GM12878 (cell line): Measurements from ENCODE around the gene EFNA4. TPM values are rescaled to one million over a fixed set of nuclear protein-coding genes. Genes with fewer than 3 reads are reported as not detected.

Experiments used
- ATAC-seq: fragments of 200-7000 bp; cut with Tn5 transposase; 3 replicates; pipeline ENCODE4 v1.9.1; 2020; ENCODE audit warnings: mild to moderate bottlenecking, moderate library complexity
- BruUV-seq: library from RNA; stranded (reverse); fragments of 400-500 nt; replicated peaks from 2 replicates; lab custom pipeline; 2021; lab: Mats Ljungman, UMichigan
- CTCF ChIA-PET: fragments of 300-600 bp; sonication (Branson Sonifier 250); formaldehyde crosslinking; extraction: SDS; loops from one replicate; lab custom pipeline; 2021; ENCODE audit warnings: inconsistent platforms; lab: Yijun Ruan, JAX
- POLR2A ChIA-PET: fragments of 350-600 bp; formaldehyde crosslinking; extraction: SDS; loops from one replicate; lab custom pipeline; 2021; ENCODE audit warnings: inconsistent platforms; lab: Charles Lee
- RAD21 ChIA-PET: fragments of 300-600 bp; sonication (Branson Sonifier 250); formaldehyde crosslinking; loops from one replicate; lab custom pipeline; 2023; ENCODE audit warnings: antibody characterized with exemption; ENCODE audit not compliant: unreplicated experiment; lab: Charles Lee
- SMC1A ChIA-PET: fragments of 300-600 bp; sonication (Branson Sonifier 250); formaldehyde crosslinking; loops from one replicate; lab custom pipeline; 2023; ENCODE audit not compliant: unreplicated experiment, uncharacterized antibody; lab: Charles Lee
- DNase-seq: peaks from one replicate; pipeline ENCODE4 v3.0.0-alpha.2; 2011; ENCODE audit warnings: low read depth, low spot score
- FAIRE-seq: peaks from 3 replicates; lab custom pipeline; 2011; peaks lifted over from hg19 to GRCh38; lab: Jason Lieb, UNC
- H2AFZ ChIP-seq: 2 replicates; pipeline ENCODE4 v1.6.0; 2011; ENCODE audit warnings: low read depth, low read length, control low read depth; ENCODE audit not compliant: control insufficient read depth
- H3K27ac ChIP-seq: 2 replicates; pipeline ENCODE4 v1.5.1; 2011; ENCODE audit warnings: control low read depth; ENCODE audit not compliant: control insufficient read depth, insufficient read depth
- H3K27me3 ChIP-seq, 2 experiments: replicated peaks in 1 of 2; 2 replicates each; pipeline versions ENCODE4 v1.6.0 to v1.6.1; 2011; ENCODE audit warnings: low read length in 1 of 2; ENCODE audit not compliant: control insufficient read depth in 2 of 2, insufficient read depth in 2 of 2
- H3K36me3 ChIP-seq, 2 experiments: 2 replicates each; pipeline ENCODE4 v1.5.1; 2011; ENCODE audit warnings: low read length in 1 of 2; ENCODE audit not compliant: control insufficient read depth in 2 of 2, insufficient read depth in 2 of 2
- H3K4me1 ChIP-seq: 2 replicates; pipeline ENCODE4 v1.6.1; 2011; ENCODE audit warnings: mild to moderate bottlenecking, low read length, moderate library complexity, mixed read lengths; ENCODE audit not compliant: control insufficient read depth, insufficient read depth
- H3K4me2 ChIP-seq: 2 replicates; pipeline ENCODE4 v1.6.0; 2011; ENCODE audit warnings: control low read depth; ENCODE audit not compliant: control insufficient read depth, insufficient read depth
- H3K4me3 ChIP-seq: fragments of 200-600 bp; sonication (generic); 2 replicates; pipeline ENCODE4 v1.5.1; 2016
- H3K79me2 ChIP-seq: 2 replicates; pipeline ENCODE4 v1.6.0; 2011; ENCODE audit warnings: low read length; ENCODE audit not compliant: control insufficient read depth, insufficient read depth
- H3K9ac ChIP-seq: 2 replicates; pipeline ENCODE4 v1.8.0; 2011; ENCODE audit warnings: low read length, control low read depth, mixed read lengths; ENCODE audit not compliant: control insufficient read depth, insufficient read depth
- H3K9me3 ChIP-seq: replicated peaks from 3 replicates; pipeline ENCODE4 v1.5.1; 2011; ENCODE audit warnings: mild to moderate bottlenecking, low read length; ENCODE audit not compliant: control insufficient read depth, insufficient read depth
- H4K20me1 ChIP-seq: 2 replicates; pipeline ENCODE4 v1.6.0; 2011; ENCODE audit not compliant: control insufficient read depth, insufficient read depth
- ASH2L ChIP-seq: fragments of 300-600, 200-600 bp; sonication (generic); IDR thresholded peaks from 2 replicates; pipeline ENCODE4 v1.6.1; 2017; ENCODE audit warnings: low read depth, mild to moderate bottlenecking, borderline replicate concordance
- BHLHE40 ChIP-seq, 2 experiments: fragments of 450-650 bp in 1 of 2; IDR thresholded peaks; 2 replicates each; pipeline ENCODE4 v1.6.1; 2011 to 2017; ENCODE audit warnings: low read depth in 2 of 2, borderline replicate concordance in 1 of 2, improper control_type of control experiment in 1 of 2, low read length in 1 of 2, mild to moderate bottlenecking in 1 of 2
- EGR1 ChIP-seq, 2 experiments: IDR thresholded peaks; 1 replicate in 1 of 2; 2 replicates in 1 of 2; pipeline ENCODE4 v1.6.1; 2011 to 2012; ENCODE audit warnings: low read depth in 2 of 2, low read length in 2 of 2, borderline replicate concordance in 1 of 2, mild to moderate bottlenecking in 1 of 2, moderate library complexity in 1 of 2
- FOXK2 ChIP-seq: fragments of 450-650 bp; IDR thresholded peaks from 2 replicates; pipeline ENCODE4 v1.6.1; 2017; ENCODE audit warnings: mild to moderate bottlenecking, moderate library complexity
- HDGF ChIP-seq: fragments of 450-650 bp; IDR thresholded peaks from 2 replicates; pipeline ENCODE4 v1.6.1; 2016; ENCODE audit warnings: antibody characterized with exemption
- LARP7 ChIP-seq: fragments of 450-650 bp; IDR thresholded peaks from 2 replicates; pipeline ENCODE4 v1.6.1; 2017; ENCODE audit warnings: mild to moderate bottlenecking
- MTA2 ChIP-seq: fragments of 450-650 bp; IDR thresholded peaks from 2 replicates; pipeline ENCODE4 v1.6.1; 2016; ENCODE audit warnings: low read depth, mild to moderate bottlenecking, moderate library complexity
- PML ChIP-seq: IDR thresholded peaks from 2 replicates; pipeline ENCODE4 v1.6.1; 2012; ENCODE audit warnings: low read length, inconsistent platforms
- POLR2AphosphoS2 ChIP-seq: IDR thresholded peaks from 2 replicates; pipeline ENCODE4 v1.6.1; 2011; ENCODE audit warnings: low read depth, mild to moderate bottlenecking, low read length, improper control_type of control experiment, moderate library complexity
- POU2F2 ChIP-seq: IDR thresholded peaks from 3 replicates; pipeline ENCODE4 v1.6.1; 2011; ENCODE audit warnings: low read depth, mild to moderate bottlenecking, low read length, borderline replicate concordance
- SMC3 ChIP-seq: IDR thresholded peaks from 2 replicates; pipeline ENCODE4 v1.6.1; 2011; ENCODE audit warnings: low read length, improper control_type of control experiment, borderline replicate concordance
- STAT3 ChIP-seq: IDR thresholded peaks from 2 replicates; pipeline ENCODE4 v1.6.1; 2011; ENCODE audit warnings: low read depth, low read length, improper control_type of control experiment
- SUPT20H ChIP-seq: IDR thresholded peaks from 2 replicates; pipeline ENCODE4 v1.6.1; 2011; ENCODE audit warnings: low read depth, mild to moderate bottlenecking, low read length, moderate library complexity, borderline replicate concordance; ENCODE audit not compliant: control insufficient read depth
- WRNIP1 ChIP-seq: IDR thresholded peaks from 2 replicates; pipeline ENCODE4 v1.6.1; 2011; ENCODE audit warnings: low read depth, low read length, improper control_type of control experiment, borderline replicate concordance
- WGBS: methylation state at CpG from one replicate; pipeline ENCODE4 v1.1.6; 2016; ENCODE audit warnings: low lambda C conversion rate; ENCODE audit not compliant: insufficient replicate concordance, insufficient coverage; ENCODE audit errors: missing lambda C conversion rate; 5-methylcytosine and 5-hydroxymethylcytosine counted together
- in situ Hi-C: fragments of 300-500 bp; cut with MboI; formaldehyde crosslinking; loops from 9 replicates; pipeline ENCODE4 v1.14.3; 2018; ENCODE audit warnings: mixed read lengths
- intact Hi-C: fragments of 100-400 bp; cut with micrococcal nuclease; formaldehyde crosslinking; loops from one replicate; pipeline ENCODE4 v1.14.2; 2022; ENCODE audit not compliant: unreplicated experiment
- polyA plus RNA-seq, 11 experiments: library from polyadenylated mRNA; depleted of rRNA in 4 of 11; unstranded in 6 of 11; stranded (reverse) in 5 of 11; fragments of >200 nt; fragmentation: Nextera tagmentation in 4 of 11; fragmentation: Illumina TruSeq in 1 of 11; extraction: Ambion mirVana in 4 of 11; extraction: Trizol in 1 of 11; gene quantifications; 1 replicate in 1 of 11; 2 replicates in 10 of 11; pipeline versions ENCODE4 v1.2.1 to v1.2.3, GENCODE V29; 2011 to 2016; ENCODE audit warnings: inconsistent platforms in 2 of 11, missing spikeins in 2 of 11, low read depth in 1 of 11
- total RNA-seq, 4 experiments: library from RNA; depleted of rRNA in 3 of 4; stranded (reverse); fragments of >200 nt in 3 of 4; fragmentation: Illumina TruSeq in 1 of 4; extraction: Trizol in 1 of 4; gene quantifications; 2 replicates each; pipeline versions ENCODE4 v1.2.1 to v1.2.3, GENCODE V29; 2013 to 2021
- TF ChIP-seq, protein P1 (sequence below): IDR thresholded peaks from 2 replicates; pipeline ENCODE4 v1.6.1; 2011; ENCODE audit warnings: borderline replicate concordance, low read depth, mild to moderate bottlenecking, moderate library complexity, low read length; ENCODE audit not compliant: insufficient read depth, poor library complexity, severe bottlenecking
- TF ChIP-seq, protein P2 (sequence below): fragments of 450-650 bp; IDR thresholded peaks from 2 replicates; pipeline ENCODE4 v1.6.1; 2017; ENCODE audit warnings: mild to moderate bottlenecking, moderate library complexity

The EFNA4 gene
- total and polyA plus RNA-seq, 10 of the 15 experiments (the other 5 are each of a cell fraction or from before 2014, with no cell fraction given) = 0.52 to 14.1 (median 4.8) TPM

DNA sequence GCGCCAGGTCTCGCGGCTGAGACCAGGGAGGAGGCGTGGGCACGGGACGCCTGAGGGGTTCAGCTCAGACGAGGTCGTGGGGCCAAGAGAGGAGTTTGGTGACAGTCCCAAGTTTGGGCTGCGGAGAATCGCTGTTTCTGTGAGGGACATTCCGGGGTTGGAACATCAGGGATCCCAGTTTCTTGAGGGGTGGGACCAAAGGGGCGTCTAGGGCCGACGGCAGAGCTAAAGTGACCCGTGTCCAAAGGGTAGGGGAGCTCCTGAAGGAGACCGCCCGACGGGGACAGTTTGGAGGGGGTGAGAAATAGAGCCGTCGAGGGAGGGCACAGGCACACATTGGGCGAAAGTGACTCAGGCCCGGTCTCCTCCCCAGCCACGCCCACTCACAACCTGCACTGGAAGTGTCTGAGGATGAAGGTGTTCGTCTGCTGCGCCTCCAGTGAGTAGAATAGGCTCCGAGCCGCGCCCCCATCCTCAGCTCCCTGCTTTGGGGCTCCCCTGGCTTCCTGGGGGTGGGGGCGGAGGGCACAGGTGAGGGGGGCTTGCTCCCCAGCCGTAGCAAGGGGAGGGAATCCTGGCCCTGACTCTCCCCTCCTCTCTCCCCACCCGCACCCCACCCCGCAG is 22.1 kb downstream of the EFNA4 start (continued):
- TF ChIP-seq SMC3 (no peak), EGR1 (IDR thresholded peaks at IDR 0.05; ENCODE audit: borderline replicate concordance in 1 of 2, low read depth in 2 of 2, low read length in 2 of 2) (0 out of 3 replicates have a peak, but pooled peaks of 1 of the 2 experiments have one; percentile 10), ASH2L (no peak), FOXK2 (no peak), STAT3 (no peak), POLR2AphosphoS2 (no peak), LARP7 (peak; percentile 9; the same call in 1 of the 2 replicates), POU2F2 (no peak), WRNIP1 (no peak)

DNA sequence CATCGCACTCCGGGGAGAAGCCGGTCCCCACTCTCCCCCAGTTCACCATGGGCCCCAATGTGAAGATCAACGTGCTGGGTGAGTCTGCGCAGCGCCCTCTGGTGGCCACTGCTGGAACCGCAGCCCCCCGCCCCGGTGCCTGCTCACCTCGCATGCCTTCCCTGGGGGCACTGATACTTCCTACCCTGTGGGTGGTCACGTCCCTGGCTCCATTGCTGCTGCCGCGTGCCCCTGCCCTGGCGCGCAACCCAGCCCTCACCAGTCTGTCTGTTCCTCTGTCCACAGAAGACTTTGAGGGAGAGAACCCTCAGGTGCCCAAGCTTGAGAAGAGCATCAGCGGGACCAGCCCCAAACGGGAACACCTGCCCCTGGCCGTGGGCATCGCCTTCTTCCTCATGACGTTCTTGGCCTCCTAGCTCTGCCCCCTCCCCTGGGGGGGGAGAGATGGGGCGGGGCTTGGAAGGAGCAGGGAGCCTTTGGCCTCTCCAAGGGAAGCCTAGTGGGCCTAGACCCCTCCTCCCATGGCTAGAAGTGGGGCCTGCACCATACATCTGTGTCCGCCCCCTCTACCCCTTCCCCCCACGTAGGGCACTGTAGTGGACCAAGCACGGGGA is 22.7 kb downstream of the EFNA4 start:
- intact Hi-C loops (loop anchor here (10.0 kb wide), 1 partner anchor 601 kb away; no protein-coding TSS in a partner anchor), in situ Hi-C loops (no loop called here)
- ATAC-seq (peak; percentile 61), DNase-seq (no peak), FAIRE-seq (peak; percentile 68)
- peaks cover 24% of the 10 kb centered on the region for H3K4me1 ChIP-seq
- POLR2A ChIA-PET = interaction anchor here (1.3 to 2.0 kb wide), 4 partner anchors 22 to 86 kb away, joined by 4 to 12 read pairs (median 8); partner anchors contain the start of genes EFNA4, KRTCAP2 and SLC50A1
- no peak overlapping the region for H3K4me3 ChIP-seq
- H2AFZ ChIP-seq = peak overlapping the region; percentile 48
- H3K36me3 ChIP-seq = no peaks in the 10 kb centered on the region
- no TSS peak for BruUV-seq
- CTCF ChIA-PET = interaction anchor here (0.6 to 5.5 kb wide), 23 partner anchors 9 to 605 kb away, joined by 3 to 195 read pairs (median 5); partner anchors contain the start of genes ADAM15, EFNA4, KRTCAP2 and SHC1
- RAD21 ChIA-PET = interaction anchor here (0.6 to 3.0 kb wide), 7 partner anchors 22 to 791 kb away, joined by 3 to 63 read pairs (median 16); partner anchors contain the start of genes ADAM15, EFNA4 and KRTCAP2
- H3K9me3 ChIP-seq = no peaks in the 10 kb centered on the region
- WGBS = 5% methylated on average over 21 of the region's 24 CpGs
- no peaks in the 10 kb centered on the region for H3K79me2 ChIP-seq
- peaks cover 12 to 14% of the 10 kb centered on the region in 2 experiments for H3K27me3 ChIP-seq
- no peaks in the 10 kb centered on the region for H4K20me1 ChIP-seq
- no peak overlapping the region for H3K27ac ChIP-seq
- no peak overlapping the region for H3K9ac ChIP-seq
- peak overlapping the region; percentile 79 for H3K4me2 ChIP-seq
- SMC1A ChIA-PET = interaction anchor here (0.8 to 2.9 kb wide), 6 partner anchors 21 to 86 kb away, joined by 3 to 17 read pairs (median 4); no protein-coding TSS in a partner anchor
- TF ChIP-seq HDGF = 0 out of 2 replicates have a peak, but pooled peaks have one; percentile 60
- TF ChIP-seq, protein P1, sequence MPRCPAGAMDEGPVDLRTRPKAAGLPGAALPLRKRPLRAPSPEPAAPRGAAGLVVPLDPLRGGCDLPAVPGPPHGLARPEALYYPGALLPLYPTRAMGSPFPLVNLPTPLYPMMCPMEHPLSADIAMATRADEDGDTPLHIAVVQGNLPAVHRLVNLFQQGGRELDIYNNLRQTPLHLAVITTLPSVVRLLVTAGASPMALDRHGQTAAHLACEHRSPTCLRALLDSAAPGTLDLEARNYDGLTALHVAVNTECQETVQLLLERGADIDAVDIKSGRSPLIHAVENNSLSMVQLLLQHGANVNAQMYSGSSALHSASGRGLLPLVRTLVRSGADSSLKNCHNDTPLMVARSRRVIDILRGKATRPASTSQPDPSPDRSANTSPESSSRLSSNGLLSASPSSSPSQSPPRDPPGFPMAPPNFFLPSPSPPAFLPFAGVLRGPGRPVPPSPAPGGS = no peak
- peak; percentile 41 to 58; a peak in 2 of 4 replicates for TF ChIP-seq BHLHE40 (IDR thresholded peaks at IDR 0.05; ENCODE audit: borderline replicate concordance in 1 of 2, low read depth in 2 of 2, low read length in 1 of 2)
- no peak for TF ChIP-seq PML
- TF ChIP-seq SUPT20H = no peak
- no peak for TF ChIP-seq MTA2
- TF ChIP-seq, protein P2, sequence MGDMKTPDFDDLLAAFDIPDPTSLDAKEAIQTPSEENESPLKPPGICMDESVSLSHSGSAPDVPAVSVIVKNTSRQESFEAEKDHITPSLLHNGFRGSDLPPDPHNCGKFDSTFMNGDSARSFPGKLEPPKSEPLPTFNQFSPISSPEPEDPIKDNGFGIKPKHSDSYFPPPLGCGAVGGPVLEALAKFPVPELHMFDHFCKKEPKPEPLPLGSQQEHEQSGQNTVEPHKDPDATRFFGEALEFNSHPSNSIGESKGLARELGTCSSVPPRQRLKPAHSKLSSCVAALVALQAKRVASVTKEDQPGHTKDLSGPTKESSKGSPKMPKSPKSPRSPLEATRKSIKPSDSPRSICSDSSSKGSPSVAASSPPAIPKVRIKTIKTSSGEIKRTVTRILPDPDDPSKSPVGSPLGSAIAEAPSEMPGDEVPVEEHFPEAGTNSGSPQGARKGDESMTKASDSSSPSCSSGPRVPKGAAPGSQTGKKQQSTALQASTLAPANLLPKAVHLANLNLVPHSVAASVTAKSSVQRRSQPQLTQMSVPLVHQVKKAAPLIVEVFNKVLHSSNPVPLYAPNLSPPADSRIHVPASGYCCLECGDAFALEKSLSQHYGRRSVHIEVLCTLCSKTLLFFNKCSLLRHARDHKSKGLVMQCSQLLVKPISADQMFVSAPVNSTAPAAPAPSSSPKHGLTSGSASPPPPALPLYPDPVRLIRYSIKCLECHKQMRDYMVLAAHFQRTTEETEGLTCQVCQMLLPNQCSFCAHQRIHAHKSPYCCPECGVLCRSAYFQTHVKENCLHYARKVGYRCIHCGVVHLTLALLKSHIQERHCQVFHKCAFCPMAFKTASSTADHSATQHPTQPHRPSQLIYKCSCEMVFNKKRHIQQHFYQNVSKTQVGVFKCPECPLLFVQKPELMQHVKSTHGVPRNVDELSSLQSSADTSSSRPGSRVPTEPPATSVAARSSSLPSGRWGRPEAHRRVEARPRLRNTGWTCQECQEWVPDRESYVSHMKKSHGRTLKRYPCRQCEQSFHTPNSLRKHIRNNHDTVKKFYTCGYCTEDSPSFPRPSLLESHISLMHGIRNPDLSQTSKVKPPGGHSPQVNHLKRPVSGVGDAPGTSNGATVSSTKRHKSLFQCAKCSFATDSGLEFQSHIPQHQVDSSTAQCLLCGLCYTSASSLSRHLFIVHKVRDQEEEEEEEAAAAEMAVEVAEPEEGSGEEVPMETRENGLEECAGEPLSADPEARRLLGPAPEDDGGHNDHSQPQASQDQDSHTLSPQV = no peak
